HG03565 (cell line): ENCODE results near the gene PACSIN1.
"Not testable (repeated sequence)": the region's sequence is repeated elsewhere in the genome, so short reads cannot be mapped to it uniquely, and the experiment has no call there.

ENCODE experiments used
- ATAC-seq: cut with Tn5 transposase; IDR thresholded peaks from one replicate; pipeline ENCODE4 v1.9.1; 2021; ENCODE audit warnings: mild to moderate bottlenecking, moderate library complexity; ENCODE audit not compliant: unreplicated experiment

PACSIN1 gene

DNA sequence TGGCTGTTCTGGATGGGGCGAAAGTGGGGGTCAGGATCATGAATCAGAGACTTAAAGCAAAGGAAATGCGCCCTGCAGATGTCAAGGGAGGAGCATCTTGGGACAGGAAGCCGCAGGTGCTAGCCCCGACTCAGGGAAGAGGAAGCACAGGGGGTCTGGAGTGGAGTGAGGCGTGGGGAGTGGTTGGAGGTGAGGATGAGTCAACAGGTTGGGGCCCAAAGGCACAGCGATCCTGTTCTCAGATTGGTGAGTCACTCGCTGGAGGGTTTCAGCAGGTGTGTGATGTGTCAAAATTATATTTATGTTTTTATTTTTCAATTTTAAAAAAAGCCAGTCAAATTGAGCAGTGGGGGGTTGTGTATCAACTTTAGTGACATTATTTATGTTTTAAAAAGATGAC, 19.0 kb downstream of the PACSIN1 start:
- no peak for ATAC-seq

DNA sequence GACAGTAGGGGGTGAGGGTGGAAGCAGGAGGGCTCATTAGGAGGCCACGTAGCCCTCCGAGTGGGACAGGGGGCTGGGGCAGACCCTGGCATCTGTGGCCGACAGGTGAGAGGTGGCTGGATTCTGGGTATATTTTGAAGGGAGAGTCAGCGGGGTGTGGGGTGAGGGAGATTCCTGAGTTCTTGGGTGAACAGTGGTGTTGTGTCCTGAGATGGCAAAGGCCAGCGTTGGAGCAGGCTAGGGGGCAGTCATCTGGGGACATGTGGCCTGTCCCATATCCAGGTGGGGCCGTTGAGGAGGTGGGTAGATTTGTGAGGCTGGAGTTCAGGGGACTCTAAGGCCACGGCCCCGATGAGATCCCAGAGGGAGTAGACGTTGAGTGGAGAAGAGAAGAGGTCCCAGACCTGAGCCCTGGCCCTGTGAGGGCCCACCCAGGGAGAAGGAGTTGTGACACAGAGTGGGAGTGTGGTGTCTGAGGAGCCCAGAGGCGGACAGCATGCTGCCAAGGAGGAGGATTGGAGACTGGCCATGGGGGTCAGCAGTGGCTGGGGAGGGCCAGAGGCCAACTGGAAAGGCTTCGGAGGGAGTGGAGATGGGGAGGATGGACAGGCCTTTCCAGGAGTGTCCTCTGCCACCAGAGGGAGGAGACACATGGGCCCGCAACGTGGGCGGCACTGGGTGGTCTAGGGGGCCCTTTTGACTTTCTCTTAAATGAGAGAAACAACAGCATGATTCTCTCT, 19.6 kb downstream of the PACSIN1 start:
- no peak for ATAC-seq

DNA sequence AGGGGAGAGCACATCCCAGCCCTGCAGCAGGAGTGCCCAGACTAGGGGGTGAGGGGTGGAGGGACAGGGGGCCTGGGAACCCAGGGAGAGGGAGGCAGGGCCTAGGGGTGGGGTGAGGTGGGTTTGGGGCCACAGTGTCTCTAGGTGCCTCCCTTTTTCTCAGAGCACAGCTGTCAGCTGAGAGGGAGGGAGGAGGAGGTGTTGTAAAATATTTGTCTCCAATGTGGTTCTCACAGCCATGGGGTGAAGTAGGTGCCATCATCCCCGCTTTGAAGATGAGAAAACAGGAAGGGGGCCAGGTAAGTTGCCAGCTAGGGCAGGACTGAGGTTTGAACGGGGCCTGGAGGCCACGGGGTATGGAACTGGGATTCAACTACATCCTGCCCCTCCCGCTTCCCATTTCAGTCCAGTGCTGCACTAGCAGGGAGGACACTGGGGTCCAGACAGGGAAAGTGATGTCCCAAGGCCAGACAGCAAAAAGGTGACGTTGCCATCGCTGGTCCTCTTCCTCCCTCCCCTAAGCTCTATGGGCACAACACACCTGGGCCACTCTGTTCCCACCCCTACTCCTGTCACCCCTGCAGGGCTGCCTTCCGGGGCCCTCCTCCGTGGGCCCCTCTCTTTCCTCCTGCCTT, 20.3 kb downstream of the PACSIN1 start:
- ATAC-seq, result no peak

DNA sequence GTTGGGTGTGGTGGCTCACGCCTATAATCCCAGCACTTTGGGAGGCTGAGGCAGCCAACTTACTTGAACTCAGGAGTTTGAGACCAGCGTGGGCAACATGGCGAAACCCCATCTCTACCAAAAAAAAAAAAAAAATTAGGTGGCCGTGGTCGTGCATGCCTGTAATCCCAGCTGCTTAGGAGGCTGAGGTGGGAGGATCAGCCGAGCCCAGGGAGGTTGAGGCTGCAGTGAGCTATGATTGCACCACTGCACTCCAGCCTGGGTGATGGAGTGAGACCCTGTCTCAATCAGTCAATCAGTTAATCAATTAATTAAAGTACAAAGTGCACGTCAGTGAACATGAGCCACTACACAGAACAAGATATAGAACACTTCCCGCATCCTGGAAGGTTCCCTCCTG, 21.0 kb downstream of the PACSIN1 start:
- not testable (repeated sequence) for ATAC-seq

DNA sequence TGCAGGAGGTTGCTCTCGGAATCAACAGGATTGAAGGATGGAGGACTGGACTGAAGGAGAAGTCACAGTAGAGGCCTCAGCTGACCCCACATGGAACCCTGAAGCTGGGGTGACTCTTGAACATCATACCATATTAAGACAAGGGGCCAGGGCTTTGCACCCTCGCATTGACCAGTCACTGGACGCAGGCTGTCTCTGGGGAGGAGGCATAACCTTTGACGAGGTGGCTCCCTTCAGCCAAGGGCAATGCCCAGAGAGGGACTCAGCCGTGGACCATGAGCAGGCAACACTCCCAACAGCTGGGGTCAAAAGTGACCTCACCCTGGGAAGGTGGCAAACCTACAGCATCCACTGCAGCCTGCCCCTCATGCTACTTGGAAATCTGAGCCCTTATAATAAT, 21.7 kb downstream of the PACSIN1 start:
- no peak for ATAC-seq

DNA sequence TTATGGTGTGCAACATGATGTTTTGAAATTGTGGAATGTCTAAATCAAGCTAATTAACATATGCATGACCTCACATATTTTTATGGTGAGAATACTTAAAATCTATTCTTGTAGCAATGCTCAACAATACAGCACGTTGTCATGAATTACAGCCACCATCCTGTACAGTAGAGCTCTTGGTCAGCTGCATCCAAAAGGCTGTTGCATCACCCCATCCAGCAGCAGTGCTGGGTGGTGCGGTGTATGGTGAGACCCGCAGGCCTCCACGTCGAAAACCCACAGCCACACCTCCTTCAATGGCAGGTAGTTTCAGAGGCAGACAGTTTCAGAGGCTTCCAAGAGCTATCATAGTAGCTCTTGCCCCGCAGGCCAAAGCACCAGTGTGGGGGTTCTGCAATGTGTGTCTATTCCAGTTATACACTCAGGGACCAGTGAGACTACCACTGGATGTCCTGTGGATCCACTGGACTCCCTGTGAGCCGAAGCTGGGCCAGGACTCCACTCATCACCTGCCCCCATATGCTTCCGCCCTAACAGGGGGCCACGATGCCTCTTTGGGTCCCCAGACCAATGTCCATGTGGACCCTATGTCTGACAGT, 23.4 kb downstream of the PACSIN1 start:
- no peak for ATAC-seq

DNA sequence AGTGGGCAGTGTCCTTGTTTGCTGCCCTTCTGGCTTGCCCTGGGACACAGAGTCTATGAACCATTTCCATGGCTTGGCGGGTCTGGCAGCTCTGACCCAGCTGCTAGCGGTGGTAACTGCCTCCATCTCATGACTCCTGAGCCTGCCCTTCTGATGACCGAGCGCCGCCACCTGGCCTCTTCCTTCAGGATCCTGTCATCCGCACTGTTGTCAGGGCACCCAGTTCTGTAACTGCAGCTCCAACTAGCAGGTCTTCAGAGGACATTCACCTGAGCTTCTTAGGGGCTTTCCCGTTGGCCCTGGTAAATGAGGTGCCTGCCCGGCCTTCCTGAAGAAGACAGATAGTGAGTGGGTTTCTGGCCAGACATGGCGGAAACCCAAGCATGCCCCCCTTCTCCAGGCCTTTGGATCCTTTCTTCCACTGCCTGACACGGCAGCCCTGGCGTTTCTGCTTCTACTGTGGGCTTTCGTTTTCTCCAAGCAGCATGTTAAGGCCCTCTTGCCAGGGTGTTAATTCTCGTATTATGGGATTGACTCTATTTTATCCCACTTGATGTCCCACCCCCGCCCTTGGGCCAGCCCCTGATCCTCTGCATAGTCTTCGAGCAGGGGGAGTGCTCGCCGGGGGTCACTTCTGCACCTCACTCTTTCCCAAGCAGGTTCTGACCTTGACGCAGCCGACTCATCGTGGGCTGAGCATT, 24.7 kb downstream of the PACSIN1 start:
- no peak for ATAC-seq

DNA sequence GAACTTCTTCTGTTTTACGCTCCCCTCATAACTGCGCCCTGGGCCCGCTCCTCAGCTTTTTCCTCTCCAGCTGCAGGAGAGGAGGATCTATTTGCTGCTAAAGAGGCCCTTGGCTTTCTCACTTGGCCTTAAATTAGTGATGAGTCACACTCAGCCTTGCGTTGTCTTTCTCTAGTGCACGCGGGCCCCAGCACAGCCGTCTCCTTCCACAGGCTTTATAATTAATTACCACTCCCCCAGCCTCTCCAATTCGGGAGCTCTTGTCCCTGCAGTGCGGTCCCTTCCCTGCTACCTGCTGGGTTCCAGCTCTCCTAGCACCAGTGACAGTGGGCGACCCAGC, 25.2 kb downstream of the PACSIN1 start:
- no peak for ATAC-seq

DNA sequence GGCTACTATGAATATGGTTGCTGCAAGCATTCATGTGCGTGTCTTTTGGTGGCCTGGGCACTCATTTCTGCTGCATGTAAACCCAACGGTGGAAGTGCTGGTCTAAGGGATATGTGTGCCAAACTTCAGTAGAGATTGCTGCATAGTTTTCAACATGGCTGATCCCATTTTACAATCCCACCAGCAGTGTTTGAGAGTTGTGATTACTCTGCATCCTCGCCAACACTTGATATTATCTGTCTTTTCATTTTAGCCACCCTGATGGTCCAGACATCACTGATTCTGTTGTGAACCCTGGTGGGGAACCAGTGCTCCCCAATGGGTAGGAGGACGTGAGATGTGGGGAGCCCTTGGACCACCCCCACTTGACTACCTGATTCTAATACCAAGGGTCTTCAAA, 27.5 kb downstream of the PACSIN1 start:
- ATAC-seq, result no peak

DNA sequence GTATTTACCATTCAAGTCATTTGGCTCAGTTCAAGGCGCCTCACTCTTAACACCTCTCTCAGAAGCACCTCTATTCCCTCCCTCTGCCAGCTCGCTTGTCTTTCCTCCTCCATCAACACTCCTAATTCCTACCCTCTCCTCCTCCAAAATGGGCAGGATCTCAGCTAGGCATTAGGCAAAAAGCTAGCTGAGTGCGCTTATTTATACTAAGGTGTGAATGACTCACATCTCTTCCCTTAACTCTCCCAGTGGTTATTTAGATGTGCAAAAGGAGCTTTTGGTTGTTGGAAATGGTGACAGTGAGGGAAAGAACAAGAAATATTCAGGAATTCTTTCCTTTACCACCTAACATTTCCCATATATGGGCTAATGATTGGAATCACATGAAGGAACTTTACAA, 29.1 kb downstream of the PACSIN1 start:
- no peak for ATAC-seq

DNA sequence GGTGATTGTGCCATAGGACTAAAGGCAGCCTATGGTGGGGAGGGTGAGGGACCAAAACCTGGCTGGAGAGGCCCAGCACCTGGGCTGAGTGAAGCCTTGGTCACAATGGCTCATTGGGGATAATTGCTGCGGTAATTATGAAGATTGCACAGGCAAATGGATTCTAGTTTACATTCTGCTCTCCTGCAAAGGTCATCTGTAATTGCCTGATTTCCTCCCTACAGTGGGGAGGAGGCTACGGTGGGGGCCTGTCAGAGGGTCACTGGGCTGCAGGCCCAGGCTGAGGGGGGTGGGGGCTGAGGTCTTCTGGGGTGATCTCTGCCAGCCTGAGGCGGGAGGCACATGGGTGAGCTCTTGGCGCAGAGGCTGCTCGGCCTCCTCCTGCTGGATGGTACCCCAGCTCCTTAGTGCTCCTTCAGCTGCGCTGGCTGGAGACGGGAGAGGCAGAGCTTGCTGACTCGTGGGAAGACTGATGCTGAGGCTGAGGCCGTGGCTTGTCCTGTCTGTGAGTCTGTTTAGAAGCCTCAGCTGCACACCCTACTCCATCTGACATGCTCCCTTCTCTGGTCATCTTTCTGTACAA, 30.3 kb downstream of the PACSIN1 start:
- no peak for ATAC-seq

DNA sequence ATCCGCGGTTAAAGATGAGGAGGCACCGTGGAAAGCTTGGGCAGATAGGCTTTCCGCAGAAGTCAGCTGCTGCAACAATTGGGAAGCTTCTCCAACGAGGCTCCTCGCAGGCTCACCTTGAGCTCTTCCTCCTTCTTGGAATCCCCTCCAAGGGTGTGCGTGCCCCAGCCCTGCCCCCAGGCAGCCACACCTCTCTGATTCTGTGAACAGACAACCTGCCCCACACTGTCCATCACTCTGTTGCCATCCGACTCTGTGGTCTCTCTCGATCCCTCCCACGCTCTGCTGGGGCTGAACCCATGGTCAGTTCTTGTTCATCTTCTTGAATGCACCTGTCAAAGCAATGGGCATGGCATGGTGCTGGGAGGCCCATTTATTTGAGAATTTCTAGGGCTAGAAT, 31.5 kb downstream of the PACSIN1 start:
- no peak for ATAC-seq

DNA sequence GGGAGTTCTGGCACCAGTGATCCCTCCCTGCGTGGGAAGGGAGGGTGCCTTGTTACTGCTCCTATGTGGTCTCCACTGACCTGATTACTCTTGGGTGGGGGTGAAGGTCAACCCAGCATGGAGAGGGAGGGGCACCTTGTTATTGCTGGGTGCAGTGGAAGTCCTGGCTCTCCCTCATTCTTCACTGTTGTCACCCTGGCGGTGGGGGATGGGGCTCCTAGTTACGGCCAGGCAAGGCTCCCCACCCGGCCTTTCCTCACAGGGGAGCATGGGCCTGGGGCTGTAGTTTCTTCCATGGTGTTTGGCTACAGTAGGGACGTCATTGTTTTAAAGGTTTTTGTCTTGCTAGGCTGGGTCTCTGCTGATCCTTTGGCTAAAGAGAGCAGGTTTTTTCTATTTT, 40.8 kb downstream of the PACSIN1 start:
- no peak for ATAC-seq

DNA sequence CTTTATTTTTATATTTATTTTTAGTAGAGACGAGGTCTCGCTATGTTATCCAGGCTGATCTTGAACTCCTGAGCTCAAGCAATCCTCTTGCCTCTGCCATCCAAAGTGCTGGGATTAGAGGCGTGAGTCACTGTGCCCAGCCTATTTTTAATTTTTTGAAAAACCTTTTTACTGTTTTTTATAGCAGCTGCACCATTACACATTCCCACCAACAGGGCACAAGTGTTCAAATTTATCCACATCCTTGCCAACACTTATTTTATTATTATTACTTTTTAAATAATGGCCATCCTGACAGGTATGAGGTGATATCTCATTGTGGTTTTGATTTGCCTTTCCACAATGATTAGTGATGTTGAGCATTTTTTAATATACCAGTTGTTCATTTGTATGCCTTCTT, 42.5 kb downstream of the PACSIN1 start:
- no peak for ATAC-seq

DNA sequence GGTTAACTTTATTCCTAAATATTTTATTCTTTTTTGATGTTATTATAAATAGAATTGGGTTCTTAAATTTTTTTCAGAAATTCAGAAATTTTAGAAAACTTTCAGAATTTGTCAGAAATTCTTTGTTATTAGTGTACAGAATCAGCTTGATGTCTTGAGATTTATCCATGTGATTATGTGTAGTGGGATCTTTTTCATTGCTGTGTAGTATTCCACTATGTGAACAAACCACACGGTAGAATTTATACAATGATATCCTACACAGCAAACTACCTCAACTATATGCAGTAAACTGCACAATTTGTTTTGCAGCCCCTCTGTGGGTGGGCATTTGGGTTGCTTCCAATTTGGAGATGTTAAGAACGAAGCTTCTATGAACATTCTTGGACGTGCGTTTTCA, 43.9 kb downstream of the PACSIN1 start:
- no peak for ATAC-seq

DNA sequence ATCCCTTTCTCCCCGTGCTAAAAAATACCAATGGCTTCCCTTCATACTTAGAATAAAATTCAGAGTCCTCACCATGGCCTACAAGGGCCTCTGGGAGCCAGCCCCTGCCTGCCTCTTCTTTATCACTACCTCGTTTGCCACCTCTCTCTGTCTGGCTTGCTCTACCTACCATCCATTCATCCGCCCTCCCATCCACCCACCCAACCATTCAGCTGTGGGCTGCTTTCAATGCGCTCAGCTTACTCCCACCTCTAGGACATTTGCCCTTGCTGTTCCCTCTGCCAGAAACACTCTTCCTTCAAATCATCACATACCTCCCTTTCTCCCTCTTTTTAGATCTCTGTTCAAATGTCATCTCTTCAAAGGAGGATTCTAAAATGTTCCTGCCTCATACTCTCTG, 44.4 kb downstream of the PACSIN1 start:
- ATAC-seq, result no peak

DNA sequence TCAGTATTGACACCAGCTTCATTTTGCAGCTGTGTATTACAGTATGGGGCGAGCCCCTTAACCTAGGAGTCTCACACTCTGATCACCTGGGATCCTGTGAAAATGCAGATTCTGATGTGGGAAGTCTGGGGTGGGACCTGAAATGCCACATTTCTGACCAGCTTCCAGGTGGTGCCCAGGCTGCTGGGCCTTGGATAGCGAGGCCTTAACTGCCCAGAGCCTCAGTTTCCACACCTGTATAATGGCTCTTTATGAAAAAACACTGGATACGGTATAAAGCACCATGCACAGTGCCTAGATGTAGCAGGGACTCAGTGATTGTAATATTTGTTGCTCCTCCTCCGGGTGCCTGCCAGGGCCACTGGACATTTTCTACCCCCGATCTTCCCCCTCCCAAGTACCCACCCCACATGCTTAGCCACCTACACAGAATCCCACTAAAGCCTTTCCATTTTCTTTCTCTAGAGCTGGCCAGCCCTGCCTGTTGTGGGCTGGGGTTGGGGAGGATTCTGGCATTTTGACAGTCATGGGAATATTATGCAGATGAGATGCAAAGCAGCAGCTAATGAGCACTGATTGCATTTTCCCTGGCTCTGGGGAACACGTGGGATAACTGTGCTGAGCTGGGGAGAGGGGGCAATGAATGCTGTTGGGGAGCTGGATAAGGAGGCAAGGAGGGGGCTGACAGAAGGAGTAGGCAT, 45.5 kb downstream of the PACSIN1 start:
- no peak for ATAC-seq

DNA sequence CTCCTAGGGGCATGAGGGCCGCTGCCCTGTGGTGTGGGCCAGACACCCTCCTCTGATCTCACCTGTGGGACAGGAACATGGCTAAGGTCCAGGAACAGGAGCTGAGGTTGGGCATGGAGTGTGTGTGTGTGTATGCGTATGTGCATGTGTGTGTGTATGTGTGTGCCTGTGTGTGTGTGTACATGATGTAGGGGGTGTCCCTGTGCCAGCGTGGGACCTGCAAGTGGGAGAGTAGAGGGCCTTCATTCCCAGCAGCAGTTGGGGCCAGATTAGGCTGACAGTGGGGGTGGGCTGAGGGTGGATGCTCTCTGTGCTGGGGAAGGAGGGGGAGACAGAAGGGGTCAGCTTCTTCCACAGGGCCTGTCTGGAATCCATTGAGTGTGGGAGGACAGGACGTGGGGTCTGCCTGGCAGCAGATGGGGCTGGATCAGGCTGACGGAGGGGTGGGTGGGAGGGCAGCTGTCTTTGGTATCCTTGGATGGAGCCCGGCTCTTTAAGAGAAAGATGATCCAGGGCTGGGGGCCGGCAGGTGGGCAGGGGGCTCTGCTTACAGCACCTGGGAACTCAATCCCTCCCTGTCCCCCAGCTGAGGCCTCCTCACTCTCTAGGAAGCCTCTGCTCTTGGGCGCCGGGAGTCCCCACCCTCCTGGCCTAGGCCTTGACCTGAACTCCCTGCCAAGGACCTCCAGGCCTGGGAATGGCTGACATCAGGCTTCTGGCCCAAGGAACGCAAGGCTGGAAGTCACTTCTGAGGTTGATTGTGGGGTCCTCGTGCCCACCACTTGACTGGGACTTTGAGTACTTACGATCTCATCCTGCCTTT, 46.2 kb downstream of the PACSIN1 start:
- ATAC-seq, result no peak

DNA sequence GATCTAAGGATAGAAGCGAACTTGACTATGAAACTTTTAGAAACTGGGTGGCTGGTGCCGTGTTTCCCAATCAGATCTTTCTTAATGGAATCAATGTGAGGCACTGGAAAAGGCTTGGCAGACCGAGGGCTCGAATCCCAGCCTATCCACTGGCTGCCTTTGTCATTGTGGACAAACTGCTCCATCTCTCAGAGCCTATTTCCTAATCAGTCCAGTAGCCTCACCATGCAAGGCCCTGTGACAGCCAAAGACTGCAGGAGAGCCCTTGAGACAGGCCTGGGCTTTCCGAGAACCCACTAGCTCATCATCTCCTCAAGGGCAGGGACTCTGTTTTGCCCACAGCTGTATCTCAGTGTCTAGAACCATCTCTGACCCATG, 46.9 kb downstream of the PACSIN1 start:
- no peak for ATAC-seq

DNA sequence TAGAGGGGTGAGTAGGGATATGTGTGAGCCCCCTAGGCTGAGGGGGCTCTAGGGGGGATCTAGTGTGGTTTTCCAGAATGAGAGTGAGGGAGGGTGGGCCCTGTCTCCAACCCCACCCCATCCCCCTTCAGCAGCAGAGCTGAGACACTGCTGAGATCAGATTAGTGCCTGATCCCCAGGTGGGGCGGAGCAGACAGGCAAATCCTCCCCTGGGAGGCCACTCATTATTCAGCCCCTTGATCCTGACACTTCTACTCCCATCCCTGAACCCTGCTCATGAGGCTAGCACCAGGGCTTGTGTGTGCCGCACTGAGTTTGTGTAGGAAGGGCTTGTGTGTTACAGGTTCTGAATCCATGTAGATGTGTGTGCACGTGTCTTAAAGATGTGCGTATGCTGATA, 47.8 kb downstream of the PACSIN1 start:
- ATAC-seq, result no peak
